Natural killer cell (primary cell): ENCODE results near the gene TSFM. TPM values are rescaled to one million over a fixed set of nuclear protein-coding genes. Genes with fewer than 3 reads are reported as not detected.

Experiments
- ATAC-seq, 3 donors: fragments of 150-1000 bp in 2 of 3; fragments of 200-7000 bp in 1 of 3; cut with Tn5 transposase; 1 replicate in 1 of 3; 2 replicates in 2 of 3; pipeline ENCODE4 v1.10.0; 2021; ENCODE audit warnings: mild to moderate bottlenecking in 2 of 3, moderate library complexity in 2 of 3
- DNase-seq, 2 donors: peaks; one replicate each; pipeline versions ENCODE4 v3.0.0 to v3.0.0-alpha.2; 2013 to 2021; ENCODE audit warnings: mixed read lengths in 1 of 2
- H3K27ac ChIP-seq: one replicate; pipeline ENCODE4 v1.5.1; 2013; ENCODE audit warnings: mild to moderate bottlenecking, low read length
- H3K27me3 ChIP-seq: one replicate; pipeline ENCODE4 v1.6.1; 2013; ENCODE audit warnings: low read length; ENCODE audit not compliant: control insufficient read depth, insufficient read depth
- H3K36me3 ChIP-seq: one replicate; pipeline ENCODE4 v1.6.1; 2013; ENCODE audit warnings: low read length; ENCODE audit not compliant: control insufficient read depth, insufficient read depth
- H3K4me1 ChIP-seq: one replicate; pipeline ENCODE4 v1.6.1; 2013; ENCODE audit warnings: low read length; ENCODE audit not compliant: control insufficient read depth, insufficient read depth
- H3K4me3 ChIP-seq: one replicate; pipeline ENCODE4 v1.5.1; 2013; ENCODE audit warnings: low read length
- H3K9me3 ChIP-seq: one replicate; pipeline ENCODE4 v1.6.1; 2013; ENCODE audit warnings: low read length; ENCODE audit not compliant: control insufficient read depth, insufficient read depth
- H3K27ac Mint-ChIP-seq, 2 donors: one replicate each; pipeline ENCODE4 v1.8.0; 2022; ENCODE audit warnings: mild to moderate bottlenecking in 2 of 2, mixed read lengths in 2 of 2, moderate library complexity in 1 of 2
- H3K27me3 Mint-ChIP-seq, 2 donors: one replicate each; pipeline ENCODE4 v1.8.0; 2022; ENCODE audit warnings: low read depth in 2 of 2, mixed read lengths in 2 of 2
- H3K36me3 Mint-ChIP-seq: one replicate; pipeline ENCODE4 v1.8.0; 2022; ENCODE audit warnings: mixed read lengths
- H3K4me1 Mint-ChIP-seq, 2 donors: one replicate each; pipeline ENCODE4 v1.8.0; 2022; ENCODE audit warnings: mixed read lengths in 2 of 2
- H3K4me3 Mint-ChIP-seq: one replicate; pipeline ENCODE4 v1.8.0; 2022; ENCODE audit warnings: mild to moderate bottlenecking, moderate library complexity, mixed read lengths
- H3K9me3 Mint-ChIP-seq, 2 donors: one replicate each; pipeline ENCODE4 v1.8.0; 2022; ENCODE audit warnings: mixed read lengths in 2 of 2
- WGBS: methylation state at CpG from one replicate; pipeline ENCODE4 v1.1.7; 2013; ENCODE audit warnings: missing lambda C conversion rate; ENCODE audit not compliant: insufficient coverage; 5-methylcytosine and 5-hydroxymethylcytosine counted together
- intact Hi-C: fragments of 100-400 bp; cut with micrococcal nuclease; formaldehyde crosslinking; loops from one replicate; pipeline ENCODE4 v1.14.2; 2022
- total RNA-seq, 4 donors: library from RNA; stranded (reverse); fragments of 120-200 nt in 1 of 4; gene quantifications; one replicate each; pipeline versions ENCODE4 v1.2.3 to v1.2.4, GENCODE V29; 2013 to 2022
- TF ChIP-seq, protein P1 (sequence below): fragments of 200-600 bp; IDR thresholded peaks from one replicate; pipeline ENCODE4 v1.8.0; 2022; ENCODE audit warnings: antibody characterized with exemption

TSFM gene
- total RNA-seq, 3 donors from 2014 or later (not counting 1 experiment from before 2014, with no cell fraction given), result 17.6 to 19.7 (median 17.7) TPM

DNA sequence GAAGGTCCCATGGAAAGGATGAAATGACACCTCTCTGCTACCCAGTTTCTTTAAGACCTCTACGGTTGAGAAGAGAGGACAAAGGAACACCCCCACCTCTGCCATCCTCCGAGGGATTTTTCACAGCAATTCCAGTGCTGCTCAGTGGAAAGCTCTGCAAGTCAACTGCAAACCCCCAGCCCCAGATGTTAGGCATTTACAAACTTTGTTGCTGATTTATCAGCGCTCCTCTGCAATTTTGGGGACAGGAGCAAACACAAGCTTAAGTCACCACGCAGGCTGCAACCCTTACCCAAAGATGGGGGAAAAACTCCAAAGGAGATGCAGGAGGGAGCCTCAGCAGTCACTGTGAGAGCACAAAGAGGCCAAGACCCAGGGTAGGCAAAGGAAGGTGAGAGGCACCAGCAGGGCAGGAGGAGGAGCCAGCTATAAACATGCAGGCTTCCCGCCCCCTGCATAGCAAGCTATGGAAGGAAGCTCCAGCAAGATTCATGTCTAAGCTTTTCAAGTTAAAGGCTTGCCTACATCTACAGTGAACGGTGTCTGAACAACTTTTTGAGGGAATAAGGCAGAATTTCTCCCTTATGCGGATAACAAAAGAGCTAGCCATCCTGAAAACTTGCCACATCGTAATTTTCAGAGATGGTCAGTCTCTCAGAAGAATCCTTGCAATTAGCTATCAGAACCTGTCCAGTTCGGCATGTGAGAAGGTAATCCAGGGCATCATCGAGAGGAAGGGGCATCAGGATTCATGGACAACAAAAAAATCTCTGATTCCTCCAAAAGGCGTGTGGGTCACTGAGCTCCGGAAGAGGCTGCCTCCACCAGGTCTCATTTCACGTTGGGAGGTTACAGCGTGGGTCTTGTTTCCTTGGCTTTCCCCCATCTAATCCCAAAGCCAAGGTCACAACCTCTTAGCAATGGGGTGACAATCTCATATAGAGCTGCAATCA, 60.0 kb downstream of the TSFM start:
- 57% methylated on average over 14 of the region's 14 CpGs for WGBS
- Mint-ChIP-seq H3K9me3 (no peaks in the 10 kb centered on the region), H3K27me3 (no peaks in the 10 kb centered on the region), H3K27ac (peak overlapping the region; percentile 75 to 95), H3K4me1 (peaks cover 70 to 75% of the 10 kb centered on the region in 2 donors), H3K4me3 (peak overlapping the region; percentile 86), H3K36me3 (no peaks in the 10 kb centered on the region)
- DNase-seq (peak in 1 of 2 donors; percentile 65), ATAC-seq (no peak)
- Histone ChIP-seq H3K27me3 (no peaks in the 10 kb centered on the region), H3K36me3 (no peaks in the 10 kb centered on the region), H3K27ac (no peak overlapping the region), H3K4me1 (peaks cover 68% of the 10 kb centered on the region), H3K4me3 (no peak overlapping the region), H3K9me3 (no peaks in the 10 kb centered on the region)
- TF ChIP-seq, protein P1, sequence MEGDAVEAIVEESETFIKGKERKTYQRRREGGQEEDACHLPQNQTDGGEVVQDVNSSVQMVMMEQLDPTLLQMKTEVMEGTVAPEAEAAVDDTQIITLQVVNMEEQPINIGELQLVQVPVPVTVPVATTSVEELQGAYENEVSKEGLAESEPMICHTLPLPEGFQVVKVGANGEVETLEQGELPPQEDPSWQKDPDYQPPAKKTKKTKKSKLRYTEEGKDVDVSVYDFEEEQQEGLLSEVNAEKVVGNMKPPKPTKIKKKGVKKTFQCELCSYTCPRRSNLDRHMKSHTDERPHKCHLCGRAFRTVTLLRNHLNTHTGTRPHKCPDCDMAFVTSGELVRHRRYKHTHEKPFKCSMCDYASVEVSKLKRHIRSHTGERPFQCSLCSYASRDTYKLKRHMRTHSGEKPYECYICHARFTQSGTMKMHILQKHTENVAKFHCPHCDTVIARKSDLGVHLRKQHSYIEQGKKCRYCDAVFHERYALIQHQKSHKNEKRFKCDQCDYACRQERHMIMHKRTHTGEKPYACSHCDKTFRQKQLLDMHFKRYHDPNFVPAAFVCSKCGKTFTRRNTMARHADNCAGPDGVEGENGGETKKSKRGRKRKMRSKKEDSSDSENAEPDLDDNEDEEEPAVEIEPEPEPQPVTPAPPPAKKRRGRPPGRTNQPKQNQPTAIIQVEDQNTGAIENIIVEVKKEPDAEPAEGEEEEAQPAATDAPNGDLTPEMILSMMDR, result no peak
- intact Hi-C loops, result no loop called here

DNA sequence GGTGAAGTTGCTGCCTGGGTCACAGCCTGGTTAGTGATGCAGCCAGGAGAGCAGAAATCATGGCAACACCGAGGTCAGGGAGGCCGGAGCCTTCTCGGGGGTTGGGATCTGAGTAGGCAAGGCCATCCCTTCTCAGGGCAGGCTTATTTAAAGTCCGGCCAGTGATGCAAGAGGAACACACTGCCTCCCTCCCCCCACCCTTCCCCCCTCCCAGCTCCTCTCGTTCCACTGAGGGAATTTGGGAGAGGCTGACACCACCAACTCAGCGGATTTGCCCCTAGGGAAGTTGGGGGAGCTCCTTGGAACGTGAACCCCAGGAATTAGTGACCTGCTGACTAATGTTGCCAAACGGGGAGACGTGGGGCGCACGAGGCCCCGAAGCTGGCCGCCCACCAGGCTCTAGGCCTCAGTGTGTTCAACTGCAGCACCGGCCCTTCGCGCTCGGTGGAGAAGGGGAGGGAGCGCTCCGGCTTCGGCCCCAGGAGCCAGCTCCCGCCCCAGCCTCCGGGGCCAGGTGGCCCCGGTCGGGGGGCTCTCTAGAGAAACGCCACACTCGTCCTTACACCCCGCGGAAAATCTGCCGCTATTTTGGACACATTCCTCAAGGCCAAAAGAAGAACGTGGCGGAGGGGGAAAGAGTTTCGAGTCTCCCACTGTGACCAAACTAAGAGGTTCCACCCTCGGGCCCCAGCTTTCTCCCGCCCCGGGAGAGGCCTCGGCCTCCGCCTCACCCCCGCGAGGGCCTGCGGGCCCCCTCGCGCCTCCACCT, 62.3 kb downstream of the TSFM start:
- H3K36me3 ChIP-seq, result no peaks in the 10 kb centered on the region
- no peaks in the 10 kb centered on the region for H3K36me3 Mint-ChIP-seq
- H3K4me1 Mint-ChIP-seq, result peaks cover 48 to 57% of the 10 kb centered on the region in 2 donors
- under 1% methylated on average over 41 of the region's 42 CpGs for WGBS
- H3K27ac Mint-ChIP-seq, result peak overlapping the region; percentile 75 to 95
- H3K27me3 Mint-ChIP-seq, result no peaks in the 10 kb centered on the region
- DNase-seq, result peak in 1 of 2 donors; percentile 55
- H3K4me3 Mint-ChIP-seq, result peak overlapping the region; percentile 86
- peak; percentile 11 to 15 (median 11) for ATAC-seq
- TF ChIP-seq, protein P1, result no peak
- H3K27me3 ChIP-seq, result no peaks in the 10 kb centered on the region
- H3K4me3 ChIP-seq, result peak overlapping the region; percentile 99
- peaks cover 50% of the 10 kb centered on the region for H3K4me1 ChIP-seq
- no peaks in the 10 kb centered on the region for H3K9me3 Mint-ChIP-seq
- H3K27ac ChIP-seq, result peak overlapping the region; percentile 81
- intact Hi-C loops, result loop anchor here (5.0 kb wide), 1 partner anchor 63 kb away; the partner anchor contains the start of gene TSFM
- H3K9me3 ChIP-seq, result no peaks in the 10 kb centered on the region

DNA sequence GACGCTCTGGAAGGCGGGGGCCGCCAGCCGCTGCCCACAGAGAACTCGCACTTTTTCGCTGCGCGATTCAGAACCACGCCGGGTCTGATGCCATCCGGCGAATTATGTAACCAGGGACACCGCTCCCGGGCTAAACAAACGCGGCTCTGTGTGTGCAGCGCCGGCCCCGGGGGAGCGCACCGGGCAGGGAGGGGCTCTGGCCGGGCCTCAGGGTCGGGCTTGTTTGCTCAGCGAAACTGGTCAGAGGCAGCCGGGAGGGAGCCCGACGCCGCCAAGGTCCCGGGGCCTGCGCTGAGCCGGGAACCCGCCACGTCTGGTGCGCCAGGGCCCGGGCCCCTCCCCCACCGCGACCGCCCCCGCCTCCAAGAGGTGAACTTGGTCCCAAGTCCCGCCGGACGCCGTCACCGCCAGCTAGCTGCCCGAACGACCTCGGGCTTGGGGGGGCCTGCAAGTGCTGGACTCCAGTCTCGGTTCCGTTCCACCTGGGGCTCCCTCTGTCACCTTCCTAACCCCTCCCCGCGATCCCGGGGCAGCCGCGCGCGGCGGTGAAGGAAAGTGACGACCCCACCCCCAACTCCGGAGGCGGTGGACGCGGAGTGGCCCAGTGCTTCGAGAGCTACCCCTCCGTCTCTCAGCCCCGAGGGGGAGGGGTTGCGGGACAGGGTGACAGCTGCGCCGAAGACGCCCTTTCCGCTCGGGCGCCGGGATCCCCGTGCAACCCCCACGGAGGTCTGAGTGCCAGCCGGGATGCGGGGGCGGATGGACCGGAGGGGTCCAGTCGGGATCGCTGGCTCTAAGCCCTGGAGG, 63.1 kb downstream of the TSFM start:
- WGBS, result under 1% methylated on average over 81 of the region's 81 CpGs

More for the DNA sequence above, 63.1 kb downstream of the TSFM start:
- ATAC-seq (peak; percentile 59 to 71 (median 71)), DNase-seq (peak; percentile 65 to 70)
- Mint-ChIP-seq H3K4me3 (peak overlapping the region; percentile 86), H3K27me3 (no peaks in the 10 kb centered on the region), H3K4me1 (peaks cover 40 to 50% of the 10 kb centered on the region in 2 donors), H3K27ac (peak overlapping the region; percentile 69 to 95), H3K36me3 (no peaks in the 10 kb centered on the region), H3K9me3 (no peaks in the 10 kb centered on the region)
- no peaks in the 10 kb centered on the region for H3K27me3 ChIP-seq
- H3K36me3 ChIP-seq, result no peaks in the 10 kb centered on the region
- peak overlapping the region; percentile 99 for H3K4me3 ChIP-seq
- H3K4me1 ChIP-seq, result peaks cover 42% of the 10 kb centered on the region
- intact Hi-C loops, result loop anchor here (5.0 kb wide), 1 partner anchor 63 kb away; the partner anchor contains the start of gene TSFM
- TF ChIP-seq, protein P1, result no peak
- H3K9me3 ChIP-seq, result no peaks in the 10 kb centered on the region
- peak overlapping the region; percentile 81 for H3K27ac ChIP-seq
